Non-pigmented ciliary epithelial cell (primary cell): ENCODE data around the gene ANXA4.
"Not testable (repeated sequence)": the region's sequence is repeated elsewhere in the genome, so short reads cannot be mapped to it uniquely, and the experiment has no call there.

Experiments used
- DNase-seq: peaks from one replicate; pipeline ENCODE4 v3.0.0-alpha.2; 2010; ENCODE audit warnings: low read depth

The ANXA4 gene

GRCh38 chr2:69741575-69742321, at the start of gene ANXA4:
TSS of gene ANXA4 (plus strand) at chr2:69742134. CDS start at chr2:69781566, 39,432 bp downstream.
- DNase-seq, result no peak

GRCh38 chr2:69692424-69692823, 49.5 kb upstream of the ANXA4 start:
- DNase-seq, result no peak

GRCh38 chr2:69693059-69693774, 48.7 kb upstream of the ANXA4 start:
- DNase-seq, result no peak

GRCh38 chr2:69693775-69694450, 48.0 kb upstream of the ANXA4 start:
- no peak for DNase-seq

GRCh38 chr2:69694894-69695849, 46.8 kb upstream of the ANXA4 start:
- DNase-seq, result peak; percentile 74

GRCh38 chr2:69695850-69696216, 46.1 kb upstream of the ANXA4 start:
- DNase-seq, result no peak

GRCh38 chr2:69700381-69700780, 41.6 kb upstream of the ANXA4 start:
- DNase-seq, result no peak

- no peak for DNase-seq
These were observed 40.6 kb upstream of the ANXA4 start for GRCh38 chr2:69701100-69701945.

GRCh38 chr2:69703189-69703588, 38.7 kb upstream of the ANXA4 start:
- no peak for DNase-seq

- DNase-seq, result no peak
These were observed 37.5 kb upstream of the ANXA4 start for GRCh38 chr2:69704446-69704845.

- DNase-seq, result no peak
These were observed 32.6 kb upstream of the ANXA4 start for GRCh38 chr2:69709290-69709689.

- DNase-seq, result no peak
These were observed 30.0 kb upstream of the ANXA4 start for GRCh38 chr2:69711971-69712370.

- DNase-seq, result no peak
These were observed 27.9 kb upstream of the ANXA4 start for GRCh38 chr2:69714024-69714423.

GRCh38 chr2:69714539-69715220, 27.3 kb upstream of the ANXA4 start:
- not testable (repeated sequence) for DNase-seq

GRCh38 chr2:69715964-69716363, 26.0 kb upstream of the ANXA4 start:
- peak; percentile 56 for DNase-seq

GRCh38 chr2:69716555-69717120, 25.3 kb upstream of the ANXA4 start:
- DNase-seq, result no peak

- DNase-seq, result no peak
These were observed 24.7 kb upstream of the ANXA4 start for GRCh38 chr2:69717186-69717585.

GRCh38 chr2:69717861-69718273, 24.1 kb upstream of the ANXA4 start:
- DNase-seq, result no peak

GRCh38 chr2:69718338-69718965, 23.5 kb upstream of the ANXA4 start:
- no peak for DNase-seq
